Activated T-cell treated with anti-CD3 and anti-CD28 coated beads, Interleukin-2, amount 50 U/mL, for 72 hours (primary cell): ENCODE results near the gene IL17RD. TPM values are rescaled to one million over a fixed set of nuclear protein-coding genes. Genes with fewer than 3 reads are reported as not detected.

Experiments used
- ATAC-seq, 2 donors: fragments of 150-1000 bp; cut with Tn5 transposase; replicated peaks in 1 of 2; 2 replicates each; pipeline ENCODE4 v1.10.0; 2021; ENCODE audit warnings: moderate library complexity in 2 of 2, mild to moderate bottlenecking in 1 of 2
- DNase-seq, 2 donors: peaks; one replicate each; pipeline ENCODE4 v3.0.0; 2021 to 2022; ENCODE audit warnings: mixed read lengths in 1 of 2
- H3K27ac Mint-ChIP-seq: one replicate; pipeline ENCODE4 v1.8.0; 2022; ENCODE audit warnings: mild to moderate bottlenecking, moderate library complexity, mixed read lengths
- H3K27me3 Mint-ChIP-seq: one replicate; pipeline ENCODE4 v1.8.0; 2022; ENCODE audit warnings: low read depth, mixed read lengths
- H3K36me3 Mint-ChIP-seq, 2 donors: one replicate each; pipeline ENCODE4 v1.8.0; 2022; ENCODE audit warnings: mixed read lengths in 2 of 2, mild to moderate bottlenecking in 1 of 2; ENCODE audit not compliant: insufficient read depth in 2 of 2
- H3K4me1 Mint-ChIP-seq: one replicate; pipeline ENCODE4 v1.8.0; 2022; ENCODE audit warnings: low read depth, mixed read lengths
- H3K4me3 Mint-ChIP-seq, 2 donors: one replicate each; pipeline ENCODE4 v1.8.0; 2022; ENCODE audit warnings: mild to moderate bottlenecking in 2 of 2, mixed read lengths in 2 of 2, moderate library complexity in 2 of 2
- H3K9me3 Mint-ChIP-seq, 2 donors: one replicate each; pipeline ENCODE4 v1.8.0; 2022; ENCODE audit warnings: mixed read lengths in 2 of 2
- total RNA-seq, 2 donors: library from RNA; stranded (reverse); gene quantifications; one replicate each; pipeline ENCODE4 v1.2.3, GENCODE V29; 2022

IL17RD gene
- total RNA-seq, 2 donors from 2014 or later = 0.07 to 0.09 TPM

- no peaks in the 10 kb centered on the region for H3K9me3 Mint-ChIP-seq
- H3K36me3 Mint-ChIP-seq = no peaks in the 10 kb centered on the region
- ATAC-seq (no peak), DNase-seq (no peak)
- H3K27me3 Mint-ChIP-seq = peaks cover 39% of the 10 kb centered on the region
- no peak overlapping the region for H3K27ac Mint-ChIP-seq
- peaks cover 6% of the 10 kb centered on the region for H3K4me1 Mint-ChIP-seq
- no peak overlapping the region for H3K4me3 Mint-ChIP-seq
Observed at GRCh38 chr3:57154470-57155309, 10.5 kb downstream of the IL17RD start.

- Mint-ChIP-seq H3K4me1 (no peaks in the 10 kb centered on the region), H3K27ac (no peak overlapping the region), H3K36me3 (no peaks in the 10 kb centered on the region), H3K27me3 (peaks cover 21% of the 10 kb centered on the region), H3K4me3 (no peak overlapping the region), H3K9me3 (no peaks in the 10 kb centered on the region)
- ATAC-seq (no peak), DNase-seq (no peak)
Observed at GRCh38 chr3:57152151-57153143, 12.7 kb downstream of the IL17RD start.

GRCh38 chr3:57151749-57152148 is 13.4 kb downstream of the IL17RD start:
- Mint-ChIP-seq H3K27me3 (peaks cover 14% of the 10 kb centered on the region), H3K27ac (peak overlapping the region; percentile 43), H3K36me3 (no peaks in the 10 kb centered on the region), H3K9me3 (no peaks in the 10 kb centered on the region), H3K4me1 (no peaks in the 10 kb centered on the region), H3K4me3 (no peak overlapping the region)
- DNase-seq (no peak), ATAC-seq (no peak)

GRCh38 chr3:57151021-57151449 is 14.1 kb downstream of the IL17RD start:
- ATAC-seq (no peak), DNase-seq (no peak)
- no peaks in the 10 kb centered on the region for H3K9me3 Mint-ChIP-seq
- no peaks in the 10 kb centered on the region for H3K4me1 Mint-ChIP-seq
- no peaks in the 10 kb centered on the region for H3K36me3 Mint-ChIP-seq
- H3K27ac Mint-ChIP-seq = no peak overlapping the region
- H3K27me3 Mint-ChIP-seq = peaks cover 11% of the 10 kb centered on the region
- no peak overlapping the region for H3K4me3 Mint-ChIP-seq

GRCh38 chr3:57150113-57150581 is 15.0 kb downstream of the IL17RD start:
- ATAC-seq = no peak
- no peak overlapping the region for H3K27ac Mint-ChIP-seq
- H3K27me3 Mint-ChIP-seq = peaks cover 11% of the 10 kb centered on the region

GRCh38 chr3:57147071-57147470 is 18.1 kb downstream of the IL17RD start:
- DNase-seq (no peak), ATAC-seq (no peak)
- H3K27ac Mint-ChIP-seq = no peak overlapping the region
- no peaks in the 10 kb centered on the region for H3K9me3 Mint-ChIP-seq
- H3K4me3 Mint-ChIP-seq = no peak overlapping the region
- H3K27me3 Mint-ChIP-seq = peaks cover 19% of the 10 kb centered on the region
- H3K4me1 Mint-ChIP-seq = no peaks in the 10 kb centered on the region
- no peaks in the 10 kb centered on the region for H3K36me3 Mint-ChIP-seq

More at GRCh38 chr3:57150113-57150581, 15.0 kb downstream of the IL17RD start:
- no peak for DNase-seq
- no peak overlapping the region for H3K4me3 Mint-ChIP-seq
- no peaks in the 10 kb centered on the region for H3K4me1 Mint-ChIP-seq
- H3K9me3 Mint-ChIP-seq = no peaks in the 10 kb centered on the region
- H3K36me3 Mint-ChIP-seq = no peaks in the 10 kb centered on the region

- ATAC-seq (no peak), DNase-seq (no peak)
- peaks cover 22% of the 10 kb centered on the region for H3K27me3 Mint-ChIP-seq
- no peaks in the 10 kb centered on the region for H3K36me3 Mint-ChIP-seq
- no peaks in the 10 kb centered on the region for H3K4me1 Mint-ChIP-seq
- no peaks in the 10 kb centered on the region for H3K9me3 Mint-ChIP-seq
- H3K4me3 Mint-ChIP-seq = no peak overlapping the region
- H3K27ac Mint-ChIP-seq = no peak overlapping the region
Observed at GRCh38 chr3:57145852-57146251, 19.3 kb downstream of the IL17RD start.

- Mint-ChIP-seq H3K4me3 (no peak overlapping the region), H3K9me3 (no peaks in the 10 kb centered on the region), H3K27me3 (peaks cover 15% of the 10 kb centered on the region), H3K27ac (no peak overlapping the region), H3K36me3 (no peaks in the 10 kb centered on the region), H3K4me1 (no peaks in the 10 kb centered on the region)
- no peak for DNase-seq
- ATAC-seq = no peak
Observed at GRCh38 chr3:57144952-57145351, 20.2 kb downstream of the IL17RD start.

GRCh38 chr3:57143886-57144459 is 21.2 kb downstream of the IL17RD start:
- H3K36me3 Mint-ChIP-seq = no peaks in the 10 kb centered on the region
- H3K27ac Mint-ChIP-seq = no peak overlapping the region
- peaks cover 15% of the 10 kb centered on the region for H3K27me3 Mint-ChIP-seq

GRCh38 chr3:57142411-57142723 is 22.8 kb downstream of the IL17RD start:
- Mint-ChIP-seq H3K9me3 (no peaks in the 10 kb centered on the region), H3K27me3 (peaks cover 28% of the 10 kb centered on the region)
- no peak for ATAC-seq

More at GRCh38 chr3:57143886-57144459, 21.2 kb downstream of the IL17RD start:
- Mint-ChIP-seq H3K4me1 (no peaks in the 10 kb centered on the region), H3K4me3 (no peak overlapping the region), H3K9me3 (no peaks in the 10 kb centered on the region)
- no peak for ATAC-seq
- DNase-seq = no peak

GRCh38 chr3:57141719-57142410 is 23.3 kb downstream of the IL17RD start:
- Mint-ChIP-seq H3K27me3 (peaks cover 33% of the 10 kb centered on the region), H3K27ac (no peak overlapping the region), H3K4me1 (no peaks in the 10 kb centered on the region), H3K9me3 (no peaks in the 10 kb centered on the region), H3K36me3 (no peaks in the 10 kb centered on the region), H3K4me3 (no peak overlapping the region)
- DNase-seq (no peak), ATAC-seq (no peak)

More at GRCh38 chr3:57142411-57142723, 22.8 kb downstream of the IL17RD start:
- Mint-ChIP-seq H3K36me3 (no peaks in the 10 kb centered on the region), H3K4me1 (no peaks in the 10 kb centered on the region), H3K4me3 (no peak overlapping the region), H3K27ac (no peak overlapping the region)
- no peak for DNase-seq

GRCh38 chr3:57140894-57141293 is 24.3 kb downstream of the IL17RD start:
- Mint-ChIP-seq H3K4me3 (no peak overlapping the region), H3K36me3 (no peaks in the 10 kb centered on the region), H3K27ac (no peak overlapping the region), H3K9me3 (no peaks in the 10 kb centered on the region), H3K27me3 (peaks cover 37% of the 10 kb centered on the region), H3K4me1 (no peaks in the 10 kb centered on the region)
- DNase-seq = no peak
- no peak for ATAC-seq
